ENCODE results near the gene NELFCD.

NELFCD gene

GRCh38 chr20:59018817-59019216 lies 37.8 kb downstream of the NELFCD start:
- DNase-seq = no peak
- Histone ChIP-seq H3K9me3 (no peaks in the 10 kb centered on the region), H3K27me3 (no peaks in the 10 kb centered on the region), H3K36me3 (peaks cover 0 to 15% (median 5%) of the 10 kb centered on the region in 3 donors), H3K4me3 (no peak overlapping the region), H3K4me1 (no peaks in the 10 kb centered on the region), H3K27ac (no peak overlapping the region)
- TF ChIP-seq CTCF (IDR thresholded peaks at IDR 0.05) = no peak
- intact Hi-C loops (cut with DNase I; ENCODE audit: low total_unique reads) = no loop called here

DNA sequence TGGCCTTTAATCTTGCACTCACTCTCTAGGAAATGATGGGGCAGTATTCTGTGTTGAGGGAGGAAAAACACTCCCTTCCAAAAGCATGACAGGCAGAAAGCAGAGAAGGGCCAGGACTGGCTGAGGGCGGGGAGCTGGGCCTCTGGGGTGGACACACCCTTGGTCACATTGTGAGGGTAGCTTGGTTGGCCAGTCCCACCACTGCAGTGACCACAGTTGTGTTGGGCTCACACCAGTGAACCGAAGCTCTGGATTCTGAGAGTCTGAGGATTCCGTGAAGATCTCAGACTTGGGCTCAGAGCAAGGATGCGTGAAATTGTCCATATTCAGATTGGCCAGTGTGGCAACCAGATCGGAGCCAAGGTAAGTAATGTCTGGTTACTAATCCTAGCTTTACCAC lies 38.2 kb downstream of the NELFCD start, which contains the start of gene TUBB1:
TSS of gene TUBB1 (plus strand) at position 213 of the 400 bp plus-strand sequence. CDS start at position 307, 94 bp downstream.
- TF ChIP-seq CTCF (IDR thresholded peaks at IDR 0.05) = no peak
- Histone ChIP-seq H3K27ac (no peak within 1 kb of the TSS), H3K27me3 (no peaks in the 10 kb centered on the region), H3K9me3 (no peaks in the 10 kb centered on the region), H3K4me3 (no peak within 1 kb of the TSS), H3K4me1 (no peaks in the 10 kb centered on the region), H3K36me3 (peaks cover 4 to 19% (median 9%) of the 10 kb centered on the region in 3 donors)
- no peak for DNase-seq
- intact Hi-C loops (cut with DNase I; ENCODE audit: low total_unique reads) = no loop called here

DNA sequence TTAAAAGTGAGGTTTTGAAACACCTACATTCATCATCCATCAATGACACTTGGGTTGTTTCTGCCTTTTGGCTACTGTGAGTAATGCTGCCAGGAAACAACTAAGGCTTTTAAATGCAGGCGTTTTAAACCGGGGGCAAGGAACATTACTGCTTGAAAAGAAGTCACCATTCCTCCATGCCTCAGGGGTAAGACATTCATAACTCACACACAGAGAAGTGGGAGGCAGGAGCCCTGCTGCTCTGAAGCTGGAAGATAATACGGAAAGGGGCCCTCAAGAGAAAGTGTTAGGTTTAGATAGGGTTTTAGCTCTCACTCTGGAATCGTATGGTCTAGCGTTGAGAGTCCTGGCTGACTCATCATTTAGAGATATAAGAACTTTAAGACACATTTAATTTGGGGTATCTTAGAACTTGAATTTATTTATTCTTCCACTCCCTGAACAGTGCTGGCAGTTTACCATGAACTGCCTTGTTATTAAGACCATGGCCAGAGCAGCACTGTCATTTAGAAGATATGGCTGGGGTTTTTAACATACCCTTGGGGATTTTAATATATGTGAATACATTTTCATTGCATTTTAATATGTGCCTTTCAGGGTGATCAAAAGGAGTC lies 40.0 kb downstream of the NELFCD start:
- H3K4me1 ChIP-seq = no peaks in the 10 kb centered on the region
- no peaks in the 10 kb centered on the region for H3K9me3 ChIP-seq
- intact Hi-C loops (cut with DNase I; ENCODE audit: low total_unique reads) = no loop called here
- TF ChIP-seq CTCF (IDR thresholded peaks at IDR 0.05) = no peak
- no peaks in the 10 kb centered on the region for H3K27me3 ChIP-seq
- peaks cover 22 to 37% (median 26%) of the 10 kb centered on the region in 3 donors for H3K36me3 ChIP-seq
- no peak overlapping the region for H3K4me3 ChIP-seq
- no peak overlapping the region for H3K27ac ChIP-seq
- DNase-seq = no peak

GRCh38 chr20:59022754-59023153 lies 41.7 kb downstream of the NELFCD start:
- Histone ChIP-seq H3K9me3 (no peaks in the 10 kb centered on the region), H3K27ac (no peak overlapping the region), H3K27me3 (no peaks in the 10 kb centered on the region), H3K36me3 (peaks cover 29 to 52% (median 37%) of the 10 kb centered on the region in 3 donors), H3K4me1 (peaks cover 0 to 11% (median 3%) of the 10 kb centered on the region in 4 donors), H3K4me3 (no peak overlapping the region)
- DNase-seq = no peak
- TF ChIP-seq CTCF (IDR thresholded peaks at IDR 0.05) = no peak
- intact Hi-C loops (cut with DNase I; ENCODE audit: low total_unique reads) = no loop called here

DNA sequence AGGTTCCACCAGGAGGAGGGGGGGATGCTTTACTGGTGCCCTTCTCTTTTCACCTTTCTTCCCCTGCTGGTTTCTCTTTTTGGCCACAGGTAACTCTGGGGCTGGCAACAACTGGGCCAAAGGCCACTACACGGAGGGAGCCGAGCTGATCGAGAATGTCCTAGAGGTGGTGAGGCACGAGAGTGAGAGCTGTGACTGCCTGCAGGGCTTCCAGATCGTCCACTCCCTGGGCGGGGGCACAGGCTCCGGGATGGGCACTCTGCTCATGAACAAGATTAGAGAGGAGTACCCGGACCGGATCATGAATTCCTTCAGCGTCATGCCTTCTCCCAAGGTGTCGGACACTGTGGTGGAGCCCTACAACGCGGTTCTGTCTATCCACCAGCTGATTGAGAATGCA lies 42.6 kb downstream of the NELFCD start:
- no peaks in the 10 kb centered on the region for H3K27me3 ChIP-seq
- DNase-seq = no peak
- H3K4me3 ChIP-seq = no peak overlapping the region
- intact Hi-C loops (cut with DNase I; ENCODE audit: low total_unique reads) = no loop called here
- peaks cover 0 to 20% (median 10%) of the 10 kb centered on the region in 4 donors for H3K4me1 ChIP-seq
- H3K9me3 ChIP-seq = no peaks in the 10 kb centered on the region
- H3K27ac ChIP-seq = no peak overlapping the region
- peaks cover 35 to 60% (median 42%) of the 10 kb centered on the region in 3 donors for H3K36me3 ChIP-seq
- no peak for TF ChIP-seq CTCF (IDR thresholded peaks at IDR 0.05)

Data from tibial artery (tissue), 4 donors.